Suprapubic skin (tissue), 4 donors: ENCODE measurements around the gene DLX2. TPM values are rescaled to one million over a fixed set of nuclear protein-coding genes. Genes with fewer than 3 reads are reported as not detected.
"Not testable (repeated sequence)": the region's sequence is repeated elsewhere in the genome, so short reads cannot be mapped to it uniquely, and the experiment has no call there.

ENCODE experiments used
- DNase-seq, 2 donors: peaks; one replicate each; pipeline ENCODE4 v3.0.0-alpha.2; 2019; ENCODE audit warnings: low spot score in 2 of 2
- H3K27ac ChIP-seq: fragments of 200-600 bp; sonication (generic); one replicate; pipeline ENCODE4 v1.5.1; 2019
- H3K27me3 ChIP-seq: fragments of 200-600 bp; sonication (generic); one replicate; pipeline ENCODE4 v1.5.1; 2019
- H3K36me3 ChIP-seq: fragments of 200-600 bp; sonication (generic); one replicate; pipeline ENCODE4 v1.5.1; 2019
- H3K4me1 ChIP-seq: fragments of 200-600 bp; sonication (generic); one replicate; pipeline ENCODE4 v1.5.1; 2019
- H3K4me3 ChIP-seq: fragments of 200-600 bp; sonication (generic); one replicate; pipeline ENCODE4 v1.5.1; 2019; ENCODE audit warnings: mild to moderate bottlenecking
- H3K9me3 ChIP-seq: fragments of 200-600 bp; sonication (generic); one replicate; pipeline ENCODE4 v1.5.1; 2019
- EP300 ChIP-seq: sonication (generic); formaldehyde crosslinking; IDR thresholded peaks from one replicate; pipeline ENCODE4 v1.6.1; 2017; ENCODE audit warnings: antibody characterized with exemption
- POLR2A ChIP-seq, 2 donors: fragments of 450-650 bp; IDR thresholded peaks; one replicate each; pipeline ENCODE4 v1.6.1; 2017; ENCODE audit warnings: antibody characterized with exemption in 2 of 2, mild to moderate bottlenecking in 2 of 2, moderate library complexity in 2 of 2
- POLR2AphosphoS5 ChIP-seq, 3 donors: sonication (generic); formaldehyde crosslinking; IDR thresholded peaks; one replicate each; pipeline ENCODE4 v1.6.1; 2017; ENCODE audit warnings: antibody characterized with exemption in 3 of 3
- WGBS: methylation state at CpG from one replicate; pipeline ENCODE4 v1.1.5; 2018; 5-methylcytosine and 5-hydroxymethylcytosine counted together
- total RNA-seq, 4 donors: library from RNA; depleted of rRNA; stranded (reverse); fragments of >200 nt; gene quantifications; one replicate each; pipeline ENCODE4 v1.1.0, GENCODE V29; 2016
- TF ChIP-seq, protein P1 (sequence below), 2 donors: fragments of 200-600 bp in 1 of 2; fragments of 450-650 bp in 1 of 2; sonication (generic) in 1 of 2; IDR thresholded peaks; one replicate each; pipeline ENCODE4 v1.5.1; 2016 to 2019; ENCODE audit warnings: antibody characterized with exemption in 2 of 2, mild to moderate bottlenecking in 1 of 2, moderate library complexity in 1 of 2

DLX2 gene
- total RNA-seq, 4 donors from 2014 or later = 0.30 to 1.1 (median 0.42) TPM; not detected in 1

DNA sequence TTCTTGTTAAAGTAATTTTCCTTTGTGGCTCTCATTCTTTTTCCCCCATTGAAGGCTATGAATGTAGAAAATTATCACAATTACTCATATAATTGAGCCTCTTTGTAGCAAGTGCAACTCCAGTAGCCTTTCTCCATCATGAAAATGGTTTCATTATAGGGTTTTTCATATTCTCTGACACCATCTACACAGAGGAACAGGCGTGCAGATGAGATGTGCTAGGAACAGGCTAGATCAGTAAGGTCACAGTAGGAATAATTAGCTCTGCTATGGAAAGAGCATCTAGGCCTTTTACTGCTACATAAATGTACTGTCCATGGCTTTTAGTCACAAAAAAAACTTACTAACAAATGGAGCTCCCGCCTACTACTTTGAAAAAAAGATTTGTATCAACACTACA is 30.0 kb downstream of the DLX2 start:
- Histone ChIP-seq H3K9me3 (no peaks in the 10 kb centered on the region), H3K4me3 (no peak overlapping the region), H3K36me3 (no peaks in the 10 kb centered on the region), H3K4me1 (no peaks in the 10 kb centered on the region), H3K27me3 (peaks cover 7% of the 10 kb centered on the region), H3K27ac (no peak overlapping the region)
- no peak for TF ChIP-seq EP300
- no peak for TF ChIP-seq POLR2A (IDR thresholded peaks at IDR 0.05)
- no peak for TF ChIP-seq POLR2AphosphoS5 (IDR thresholded peaks at IDR 0.05)
- TF ChIP-seq, protein P1, sequence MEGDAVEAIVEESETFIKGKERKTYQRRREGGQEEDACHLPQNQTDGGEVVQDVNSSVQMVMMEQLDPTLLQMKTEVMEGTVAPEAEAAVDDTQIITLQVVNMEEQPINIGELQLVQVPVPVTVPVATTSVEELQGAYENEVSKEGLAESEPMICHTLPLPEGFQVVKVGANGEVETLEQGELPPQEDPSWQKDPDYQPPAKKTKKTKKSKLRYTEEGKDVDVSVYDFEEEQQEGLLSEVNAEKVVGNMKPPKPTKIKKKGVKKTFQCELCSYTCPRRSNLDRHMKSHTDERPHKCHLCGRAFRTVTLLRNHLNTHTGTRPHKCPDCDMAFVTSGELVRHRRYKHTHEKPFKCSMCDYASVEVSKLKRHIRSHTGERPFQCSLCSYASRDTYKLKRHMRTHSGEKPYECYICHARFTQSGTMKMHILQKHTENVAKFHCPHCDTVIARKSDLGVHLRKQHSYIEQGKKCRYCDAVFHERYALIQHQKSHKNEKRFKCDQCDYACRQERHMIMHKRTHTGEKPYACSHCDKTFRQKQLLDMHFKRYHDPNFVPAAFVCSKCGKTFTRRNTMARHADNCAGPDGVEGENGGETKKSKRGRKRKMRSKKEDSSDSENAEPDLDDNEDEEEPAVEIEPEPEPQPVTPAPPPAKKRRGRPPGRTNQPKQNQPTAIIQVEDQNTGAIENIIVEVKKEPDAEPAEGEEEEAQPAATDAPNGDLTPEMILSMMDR (IDR thresholded peaks at IDR 0.05) = no peak
- WGBS = 98% methylated on average over 2 of the region's 2 CpGs
- DNase-seq = no peak

DNA sequence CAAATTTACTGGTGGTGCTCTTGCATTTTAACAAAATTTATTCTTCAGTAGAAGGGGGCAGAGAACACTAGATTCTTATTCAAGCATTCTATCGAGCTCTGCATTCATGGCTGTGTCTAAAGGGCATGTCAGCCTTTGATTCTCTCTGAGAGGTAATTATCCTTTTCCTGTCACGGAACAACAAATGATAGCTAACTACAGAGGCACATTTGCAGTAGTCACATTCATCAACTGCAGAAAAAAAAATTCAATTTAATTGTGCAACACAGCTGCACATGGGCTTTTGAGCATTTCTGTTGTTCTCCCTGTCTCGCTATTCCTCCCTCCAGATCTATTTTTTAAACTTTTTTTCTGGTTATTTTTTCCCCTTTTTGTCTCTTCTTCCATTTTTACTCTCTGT is 30.4 kb downstream of the DLX2 start:
- Histone ChIP-seq H3K36me3 (no peaks in the 10 kb centered on the region), H3K27ac (no peak overlapping the region), H3K27me3 (peaks cover 7% of the 10 kb centered on the region), H3K4me1 (no peaks in the 10 kb centered on the region), H3K9me3 (no peaks in the 10 kb centered on the region), H3K4me3 (no peak overlapping the region)
- WGBS = 95% methylated on average over 3 of the region's 3 CpGs
- no peak for DNase-seq
- TF ChIP-seq, protein P1 (IDR thresholded peaks at IDR 0.05) = no peak
- no peak for TF ChIP-seq POLR2A (IDR thresholded peaks at IDR 0.05)
- TF ChIP-seq POLR2AphosphoS5 (IDR thresholded peaks at IDR 0.05) = no peak
- TF ChIP-seq EP300 = no peak

DNA sequence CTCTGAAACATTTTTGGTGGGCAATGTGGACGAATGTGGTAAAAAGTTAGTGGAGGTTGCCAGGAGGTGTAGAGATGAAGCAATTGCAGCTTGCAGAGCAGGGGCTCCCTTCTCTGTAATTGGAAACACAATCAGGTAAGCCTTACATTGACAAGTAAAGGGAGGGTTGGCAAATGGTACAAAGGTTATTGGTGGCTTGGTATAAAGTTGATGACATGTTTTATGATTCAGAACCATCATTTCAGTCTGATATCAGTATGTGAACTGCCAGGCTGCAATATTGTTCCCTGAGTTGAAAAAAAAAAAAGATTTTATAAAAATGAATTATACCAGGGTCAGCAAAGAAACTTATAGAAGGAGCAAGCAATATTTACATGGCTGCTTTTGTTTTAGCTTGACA is 31.8 kb downstream of the DLX2 start:
- H3K36me3 ChIP-seq = no peaks in the 10 kb centered on the region
- TF ChIP-seq, protein P1 (IDR thresholded peaks at IDR 0.05) = no peak
- TF ChIP-seq EP300 (no peak), POLR2AphosphoS5 (IDR thresholded peaks at IDR 0.05) (no peak), POLR2A (IDR thresholded peaks at IDR 0.05) (no peak)

DNA sequence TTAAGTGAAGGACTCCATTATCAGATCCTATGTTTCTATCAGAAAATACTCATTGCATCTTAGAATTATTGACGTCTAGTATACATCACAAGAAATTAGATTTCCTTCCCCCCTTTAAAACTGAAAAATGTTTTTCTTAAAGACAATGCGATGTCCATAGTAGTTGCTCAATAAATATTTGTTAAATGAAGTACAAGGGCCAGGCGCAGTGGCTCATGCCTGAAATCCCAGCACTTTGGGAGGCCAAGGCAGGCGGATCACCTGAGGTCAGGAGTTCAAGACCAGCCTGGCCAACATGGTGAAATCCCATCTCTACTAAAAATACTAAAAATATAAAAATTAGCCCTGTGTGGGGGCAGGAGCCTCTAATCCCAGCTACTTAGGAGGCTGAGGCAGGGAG is 34.8 kb downstream of the DLX2 start:
- not testable (repeated sequence) for H3K27me3 ChIP-seq, H3K9me3 ChIP-seq, H3K4me1 ChIP-seq, H3K36me3 ChIP-seq, H3K27ac ChIP-seq, DNase-seq, H3K4me3 ChIP-seq
- 97% methylated on average over 4 of the region's 4 CpGs for WGBS

More for the DNA sequence above, 31.8 kb downstream of the DLX2 start:
- no peaks in the 10 kb centered on the region for H3K9me3 ChIP-seq
- no peaks in the 10 kb centered on the region for H3K4me1 ChIP-seq
- H3K27me3 ChIP-seq = peaks cover 7% of the 10 kb centered on the region
- no peak for DNase-seq
- WGBS = 87% methylated on average over 1 of the region's 1 CpG
- H3K4me3 ChIP-seq = no peak overlapping the region
- no peak overlapping the region for H3K27ac ChIP-seq

GRCh38 chr2:172066394-172066886 is 36.3 kb downstream of the DLX2 start:
- DNase-seq = no peak

More at GRCh38 chr2:172066394-172066886, 36.3 kb downstream of the DLX2 start:
- Histone ChIP-seq H3K9me3 (no peaks in the 10 kb centered on the region), H3K36me3 (no peaks in the 10 kb centered on the region), H3K4me1 (no peaks in the 10 kb centered on the region), H3K27me3 (no peaks in the 10 kb centered on the region), H3K27ac (no peak overlapping the region), H3K4me3 (no peak overlapping the region)
- no peak for TF ChIP-seq POLR2AphosphoS5 (IDR thresholded peaks at IDR 0.05)
- TF ChIP-seq, protein P1 (IDR thresholded peaks at IDR 0.05) = no peak
- no peak for TF ChIP-seq POLR2A (IDR thresholded peaks at IDR 0.05)
- no peak for TF ChIP-seq EP300
- 95% methylated on average over 4 of the region's 4 CpGs for WGBS
